HTR-8/SVneo (cell line): ENCODE results near the gene CD2AP.
"Not testable (repeated sequence)": the region's sequence is repeated elsewhere in the genome, so short reads cannot be mapped to it uniquely, and the experiment has no call there.

ENCODE experiments used
- DNase-seq: peaks from one replicate; pipeline ENCODE4 v3.0.0; 2011; ENCODE audit warnings: low spot score, mixed read lengths; ENCODE audit not compliant: insufficient read length
- FAIRE-seq: peaks from 2 replicates; lab custom pipeline; 2011; peaks lifted over from hg19 to GRCh38; lab: Jason Lieb, UNC

CD2AP gene

GRCh38 chr6:47536816-47537401, 59.3 kb downstream of the CD2AP start:
- FAIRE-seq, result no peak
- no peak for DNase-seq

DNA sequence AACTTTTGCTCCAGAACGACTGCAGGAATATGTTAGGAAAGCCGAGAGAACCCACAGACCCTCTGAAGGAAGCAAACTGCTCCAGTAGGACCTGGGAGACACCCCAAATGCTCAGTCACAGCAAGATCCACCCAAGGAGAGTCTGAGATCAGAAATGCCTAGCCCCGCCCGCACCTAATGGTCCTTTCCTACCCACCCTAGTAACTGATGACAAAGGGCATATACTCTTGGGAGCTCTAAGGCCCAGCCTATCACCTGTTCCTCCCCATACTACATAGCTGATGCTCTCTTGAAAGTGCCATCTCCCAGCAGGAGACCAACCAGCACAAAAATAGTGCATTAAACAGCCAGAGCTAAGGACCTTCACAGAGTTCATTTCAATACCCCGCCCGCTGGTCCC, 67.6 kb downstream of the CD2AP start:
- DNase-seq, result no peak

DNA sequence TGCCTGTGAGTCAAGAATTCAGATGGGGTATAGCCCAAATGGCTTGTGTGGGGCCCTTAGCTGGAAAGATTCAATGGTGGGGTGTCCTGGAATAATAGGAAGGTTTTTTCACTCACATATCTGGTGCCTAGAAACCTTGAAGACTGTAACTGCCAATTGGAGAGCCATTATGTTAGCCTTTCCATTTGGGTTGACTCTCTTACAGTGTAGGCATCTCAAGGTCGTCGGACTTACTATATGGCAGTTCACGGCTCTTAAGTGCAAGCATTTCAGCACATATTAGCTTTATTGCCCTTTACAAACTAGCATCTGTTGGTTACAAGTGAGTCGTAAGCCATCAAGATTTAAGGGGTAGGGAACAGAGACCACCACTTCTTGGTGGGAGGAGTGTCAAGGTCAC, 74.1 kb downstream of the CD2AP start:
- no peak for FAIRE-seq

More for the DNA sequence above, 67.6 kb downstream of the CD2AP start:
- no peak for FAIRE-seq

GRCh38 chr6:47552319-47552718, 74.7 kb downstream of the CD2AP start:
- no peak for FAIRE-seq
- no peak for DNase-seq

More for the DNA sequence above, 74.1 kb downstream of the CD2AP start:
- DNase-seq, result no peak

DNA sequence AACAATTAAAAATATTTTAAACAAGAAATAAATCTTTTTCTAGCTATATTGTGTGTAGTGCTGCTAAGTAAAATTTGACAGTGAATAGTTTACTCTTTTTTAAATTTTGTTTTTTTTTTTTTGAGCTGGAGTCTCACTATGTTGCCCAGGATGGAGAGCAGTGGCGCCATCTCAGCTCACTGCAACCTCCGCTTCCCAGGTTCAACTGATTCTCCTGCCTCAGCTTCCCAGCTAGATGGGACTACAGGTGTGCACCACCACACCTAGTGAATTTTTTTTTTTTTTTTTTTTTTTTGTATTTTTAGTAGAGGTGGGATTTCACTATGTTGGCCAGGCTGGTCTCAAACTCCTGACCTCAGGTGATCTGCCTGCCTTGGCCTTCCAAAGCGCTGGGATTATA, 75.7 kb downstream of the CD2AP start:
- not testable (repeated sequence) for FAIRE-seq

DNA sequence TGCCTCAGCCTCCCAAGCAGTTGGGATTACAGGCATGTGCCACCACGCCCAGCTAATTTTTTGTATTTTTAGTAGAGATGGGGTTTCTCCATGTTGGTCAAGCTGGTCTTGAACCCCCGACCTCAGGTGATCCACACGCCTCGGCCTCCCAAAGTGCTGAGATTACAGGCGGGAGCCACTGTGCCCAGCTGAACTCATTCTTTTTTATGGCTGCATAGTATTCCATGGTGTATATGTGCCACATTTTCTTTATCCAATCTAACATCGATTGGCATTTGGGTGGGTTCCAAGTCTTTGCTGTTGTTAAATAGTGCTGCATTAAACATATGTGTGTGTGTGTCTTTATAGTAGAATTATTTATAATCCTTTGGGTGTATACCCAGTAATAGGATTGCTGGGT, 78.9 kb downstream of the CD2AP start:
- not testable (repeated sequence) for DNase-seq

More for the DNA sequence above, 75.7 kb downstream of the CD2AP start:
- not testable (repeated sequence) for DNase-seq

DNA sequence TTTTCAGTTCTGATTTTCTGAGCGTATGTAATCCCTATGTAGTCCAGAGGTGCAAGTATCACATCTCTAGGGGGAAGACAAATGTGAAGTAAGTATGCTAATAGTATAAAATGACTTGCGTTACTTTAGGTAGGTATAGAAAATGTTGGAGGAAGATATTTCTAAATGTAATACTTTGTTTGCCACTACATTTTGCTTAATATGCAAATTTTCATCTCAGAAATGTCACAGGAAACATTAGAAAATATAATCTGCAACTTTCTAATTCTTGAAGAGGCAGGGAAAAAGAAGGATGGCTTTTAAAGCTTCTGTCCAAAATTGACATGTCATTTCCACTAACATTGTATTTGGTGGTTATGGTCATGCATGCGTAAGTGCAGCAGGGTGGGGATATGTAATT, 85.6 kb downstream of the CD2AP start:
- no peak for FAIRE-seq
- no peak for DNase-seq

More for the DNA sequence above, 78.9 kb downstream of the CD2AP start:
- FAIRE-seq, result not testable (repeated sequence)

GRCh38 chr6:47566602-47567001, 89.0 kb downstream of the CD2AP start:
- not testable (repeated sequence) for FAIRE-seq

GRCh38 chr6:47567586-47567985, 90.0 kb downstream of the CD2AP start:
- FAIRE-seq (no peak), DNase-seq (no peak)

More at GRCh38 chr6:47566602-47567001, 89.0 kb downstream of the CD2AP start:
- DNase-seq, result not testable (repeated sequence)

DNA sequence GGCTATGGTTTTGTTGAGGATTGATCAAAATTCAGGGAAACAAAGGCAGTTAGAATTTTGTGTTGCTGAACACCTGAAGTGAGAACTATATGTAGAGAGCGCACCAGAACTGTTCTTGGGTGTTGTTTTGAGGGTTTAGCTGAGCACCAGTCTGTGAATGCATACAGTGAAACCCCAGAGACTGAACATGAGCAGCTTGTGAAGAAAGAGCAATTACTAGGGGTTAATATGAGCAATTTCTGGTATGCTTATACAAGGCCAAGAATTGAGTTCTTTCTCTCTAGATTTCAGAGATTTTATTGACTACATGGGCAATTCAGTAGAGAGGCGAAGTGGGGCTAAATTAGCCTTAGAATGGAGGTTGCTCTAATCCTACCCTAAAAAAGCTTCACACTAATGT, 93.9 kb downstream of the CD2AP start:
- no peak for FAIRE-seq
- no peak for DNase-seq

DNA sequence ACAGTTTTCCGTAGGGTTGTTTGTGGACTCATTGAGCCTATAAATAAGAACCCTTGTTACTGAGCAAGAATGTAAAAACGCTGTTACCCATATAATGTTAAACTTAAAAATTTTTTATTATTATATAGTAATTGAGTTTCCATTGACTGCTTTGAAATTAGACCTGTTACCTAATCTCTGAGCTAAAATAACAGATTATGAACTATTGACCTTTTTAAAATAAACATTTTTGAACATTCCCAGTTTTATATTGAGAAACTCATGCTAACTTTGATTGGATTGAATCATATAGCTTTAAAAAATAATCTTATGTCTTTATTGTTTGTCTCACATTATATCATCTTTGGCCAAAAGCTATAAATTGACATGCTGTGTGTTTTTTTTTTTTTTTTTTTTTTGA, 95.5 kb downstream of the CD2AP start:
- FAIRE-seq, result no peak
- DNase-seq, result no peak

- DNase-seq (no peak), FAIRE-seq (no peak)
Observed at GRCh38 chr6:47574789-47575188, 97.2 kb downstream of the CD2AP start.

DNA sequence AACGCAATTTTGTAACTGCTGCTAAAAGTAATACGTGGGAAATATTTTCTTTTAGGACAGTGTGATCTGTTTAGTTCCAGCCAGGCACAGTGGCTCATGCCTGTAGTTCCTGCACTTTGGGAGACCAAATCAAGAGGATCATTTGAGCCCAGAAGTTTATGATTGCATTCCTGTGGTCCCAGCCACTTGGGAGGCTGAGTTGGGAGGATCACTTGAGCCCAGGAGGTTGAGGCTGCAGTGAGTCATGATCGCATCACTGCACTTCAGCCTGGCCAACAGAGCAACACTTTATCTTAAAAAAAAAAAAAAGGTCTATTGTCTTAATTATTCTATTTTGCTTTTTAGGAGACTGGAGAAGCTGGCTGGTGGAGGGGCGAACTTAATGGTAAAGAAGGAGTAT, 101.5 kb downstream of the CD2AP start:
- DNase-seq (no peak), FAIRE-seq (no peak)

GRCh38 chr6:47581591-47581990, 104.0 kb downstream of the CD2AP start:
- DNase-seq, result no peak
- no peak for FAIRE-seq

DNA sequence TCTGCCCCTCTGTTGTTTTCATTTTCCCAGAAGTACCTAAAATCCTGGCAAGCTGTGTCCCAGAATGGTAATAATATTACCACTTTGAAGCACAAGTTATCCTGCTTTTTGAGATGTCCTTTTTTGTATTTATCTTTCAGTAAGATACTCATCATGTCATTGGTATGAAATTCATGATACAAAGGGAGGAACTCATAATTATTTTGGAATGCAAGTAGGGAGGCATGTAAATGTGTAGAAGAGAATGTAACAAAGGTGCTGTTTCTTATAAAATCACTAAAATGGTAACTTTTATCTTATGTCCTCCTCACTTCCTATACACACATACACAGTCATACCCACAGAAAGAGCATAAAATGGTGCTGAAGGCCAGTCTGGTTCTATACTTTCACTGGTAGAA, 109.9 kb downstream of the CD2AP start:
- DNase-seq (no peak), FAIRE-seq (no peak)

DNA sequence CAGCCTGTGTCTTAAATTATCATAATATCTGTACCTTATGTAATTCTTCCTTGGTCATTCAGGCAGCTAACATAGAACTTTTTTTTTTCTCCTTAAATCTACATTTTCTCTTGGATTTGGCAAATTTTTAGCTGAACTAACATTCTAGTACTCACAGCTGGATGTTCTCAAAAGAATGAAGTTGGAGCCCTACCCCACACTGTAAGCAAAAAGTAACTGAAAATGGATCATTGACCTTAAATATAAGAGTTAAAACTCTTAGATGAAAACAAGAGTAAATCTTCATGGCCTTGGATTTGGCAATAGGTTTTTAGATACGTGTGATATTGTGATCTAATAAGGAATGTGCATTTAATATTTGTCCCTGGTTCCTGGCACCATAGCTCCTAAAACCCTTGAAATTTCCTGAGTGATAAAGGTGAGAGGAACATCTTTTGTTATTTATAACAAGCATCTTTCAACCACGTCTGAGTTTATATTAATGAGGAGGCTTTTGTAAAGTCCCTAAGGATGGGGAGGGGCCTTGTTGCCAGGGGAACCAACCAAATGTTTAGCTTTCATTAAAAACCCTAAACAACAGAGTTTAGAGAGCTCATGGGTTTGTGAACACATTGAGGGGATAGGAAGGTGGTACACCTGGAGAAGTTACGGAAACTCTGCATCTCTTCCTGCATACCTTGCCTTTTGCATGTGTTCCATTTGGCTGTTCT, 114.7 kb downstream of the CD2AP start:
- FAIRE-seq (no peak), DNase-seq (no peak)

- FAIRE-seq, result no peak
- no peak for DNase-seq
Observed at GRCh38 chr6:47593979-47594378, 116.4 kb downstream of the CD2AP start.

GRCh38 chr6:47595785-47596184, 118.2 kb downstream of the CD2AP start:
- no peak for DNase-seq
- FAIRE-seq, result no peak

GRCh38 chr6:47598367-47598766, 120.8 kb downstream of the CD2AP start:
- no peak for DNase-seq
- FAIRE-seq, result no peak

GRCh38 chr6:47599512-47599911, 121.9 kb downstream of the CD2AP start:
- DNase-seq, result no peak
- no peak for FAIRE-seq

GRCh38 chr6:47603227-47603626, 125.6 kb downstream of the CD2AP start:
- no peak for DNase-seq
- no peak for FAIRE-seq

DNA sequence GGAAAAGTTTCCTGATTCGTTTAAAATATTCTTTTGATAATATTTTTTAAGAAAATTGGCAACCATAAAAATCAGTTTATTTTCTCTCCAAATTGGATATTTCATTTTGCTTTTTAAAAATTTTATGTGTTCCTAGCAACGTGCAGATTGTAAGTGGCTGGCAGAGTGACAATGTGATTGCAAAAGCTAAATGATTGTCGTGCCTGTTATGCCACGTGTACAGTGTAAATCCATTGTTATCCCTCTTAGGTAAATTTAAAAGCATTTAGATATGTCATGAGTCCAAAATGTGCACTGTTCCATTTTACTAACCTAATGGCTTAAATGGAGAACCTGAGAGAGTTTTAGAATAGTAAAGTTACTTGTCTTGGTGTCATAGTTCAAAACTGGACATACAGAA, 126.4 kb downstream of the CD2AP start:
- no peak for FAIRE-seq
- no peak for DNase-seq
